GM21515 (cell line): ENCODE data around the gene SPATA31E1.
"Not testable (repeated sequence)": the region's sequence is repeated elsewhere in the genome, so short reads cannot be mapped to it uniquely, and the experiment has no call there.

ENCODE experiments used
- ATAC-seq: cut with Tn5 transposase; IDR thresholded peaks from one replicate; pipeline ENCODE4 v1.9.1; 2021; ENCODE audit not compliant: unreplicated experiment

SPATA31E1 gene

DNA sequence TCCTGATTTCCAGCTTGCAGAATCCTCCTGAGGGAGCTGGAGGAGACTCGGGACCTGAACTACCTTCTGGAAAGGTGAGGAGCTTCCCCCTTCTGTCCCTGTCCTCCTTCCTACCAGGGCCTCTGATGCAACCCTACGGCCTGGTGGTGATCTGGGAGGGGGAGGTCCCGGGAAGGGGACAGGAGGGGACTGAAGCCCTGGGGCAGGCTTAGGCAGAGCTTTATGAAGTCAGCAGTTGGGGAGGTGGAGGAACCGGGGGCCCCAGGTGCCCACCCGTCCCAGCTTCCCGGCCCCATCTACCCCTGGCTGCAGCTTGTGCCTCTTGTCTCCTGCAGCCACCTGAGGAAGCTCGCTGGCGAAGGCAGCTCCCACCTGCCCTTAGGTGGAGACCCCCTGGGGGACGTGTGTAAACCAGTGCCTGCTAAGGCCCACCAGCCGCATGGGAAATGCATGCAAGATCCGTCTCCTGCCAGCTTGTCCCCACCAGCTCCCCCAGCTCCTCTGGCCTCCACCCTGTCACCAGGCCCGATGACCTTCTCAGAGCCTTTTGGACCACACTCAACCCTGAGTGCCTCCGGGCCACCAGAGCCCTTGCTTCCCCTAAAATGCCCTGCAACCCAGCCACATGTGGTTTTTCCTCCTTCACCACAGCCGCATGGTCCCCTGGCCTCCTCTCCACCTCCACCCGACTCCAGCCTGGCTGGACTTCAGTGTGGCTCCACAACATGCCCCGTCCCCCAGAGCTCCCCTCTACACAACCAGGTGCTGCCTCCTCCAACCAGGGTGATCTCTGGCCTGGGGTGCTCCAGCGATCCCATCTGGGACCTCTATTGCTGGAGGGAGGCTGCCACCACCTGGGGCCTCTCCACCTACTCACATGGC lies 2.1 kb downstream of the SPATA31E1 start:
- ATAC-seq: no peak

DNA sequence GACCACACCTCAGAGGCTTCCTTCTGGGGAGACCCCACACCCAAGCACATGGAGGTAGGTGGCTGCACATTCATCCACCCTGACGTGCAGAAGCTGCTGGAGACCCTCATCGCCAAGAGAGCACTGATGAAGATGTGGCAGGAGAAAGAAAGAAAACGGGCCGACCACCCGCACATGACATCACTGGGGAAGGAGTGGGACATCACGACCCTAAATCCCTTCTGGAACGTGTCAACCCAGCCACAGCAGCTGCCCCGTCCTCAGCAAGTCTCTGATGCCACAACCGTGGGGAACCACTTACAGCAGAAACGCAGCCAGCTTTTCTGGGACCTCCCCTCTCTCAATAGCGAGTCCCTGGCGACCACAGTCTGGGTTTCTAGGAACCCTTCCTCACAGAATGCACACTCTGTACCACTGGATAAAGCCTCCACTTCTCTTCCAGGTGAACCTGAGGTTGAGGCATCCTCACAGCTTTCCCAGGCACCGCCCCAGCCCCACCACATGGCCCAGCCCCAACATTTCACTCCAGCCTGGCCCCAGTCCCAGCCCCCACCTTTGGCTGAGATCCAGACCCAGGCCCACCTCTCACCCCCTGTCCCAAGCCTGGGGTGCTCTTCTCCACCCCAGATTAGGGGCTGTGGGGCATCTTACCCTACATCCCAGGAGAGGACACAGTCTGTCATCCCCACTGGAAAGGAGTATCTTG lies 3.0 kb downstream of the SPATA31E1 start:
- ATAC-seq: no peak

DNA sequence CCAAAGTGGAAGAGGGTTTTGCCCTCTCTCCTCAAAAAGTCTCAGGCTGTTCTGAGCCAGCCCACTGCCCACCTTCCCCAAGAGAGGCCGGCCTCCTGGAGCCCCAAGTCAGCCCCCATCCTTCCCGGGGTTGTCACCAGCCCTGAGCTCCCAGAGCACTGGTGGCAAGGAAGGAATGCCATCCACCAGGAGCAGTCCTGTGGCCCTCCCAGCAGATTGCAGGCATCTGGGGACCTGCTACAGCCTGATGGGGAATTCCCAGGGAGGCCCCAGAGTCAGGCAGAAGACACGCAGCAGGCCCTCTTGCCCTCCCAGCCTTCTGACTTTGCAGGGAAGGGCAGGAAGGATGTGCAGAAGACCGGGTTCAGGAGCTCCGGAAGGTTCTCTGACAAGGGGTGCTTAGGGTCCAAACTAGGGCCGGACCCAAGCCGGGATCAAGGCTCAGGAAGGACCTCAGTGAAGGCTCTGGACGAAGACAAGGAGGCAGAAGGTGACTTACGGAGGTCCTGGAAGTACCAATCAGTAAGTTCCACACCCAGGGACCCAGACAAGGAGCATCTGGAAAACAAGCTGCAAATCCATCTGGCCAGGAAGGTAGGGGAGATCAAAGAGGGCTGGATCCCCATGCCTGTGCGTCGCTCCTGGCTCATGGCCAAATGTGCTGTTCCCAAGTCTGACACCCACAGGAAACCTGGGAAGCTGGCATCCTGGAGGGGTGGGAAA lies 3.7 kb downstream of the SPATA31E1 start:
- no peak for ATAC-seq

- ATAC-seq: no peak
Measured at GRCh38 chr9:87886933-87887505, 4.3 kb downstream of the SPATA31E1 start.

GRCh38 chr9:87887661-87888480 lies 5.2 kb downstream of the SPATA31E1 start:
- no peak for ATAC-seq

DNA sequence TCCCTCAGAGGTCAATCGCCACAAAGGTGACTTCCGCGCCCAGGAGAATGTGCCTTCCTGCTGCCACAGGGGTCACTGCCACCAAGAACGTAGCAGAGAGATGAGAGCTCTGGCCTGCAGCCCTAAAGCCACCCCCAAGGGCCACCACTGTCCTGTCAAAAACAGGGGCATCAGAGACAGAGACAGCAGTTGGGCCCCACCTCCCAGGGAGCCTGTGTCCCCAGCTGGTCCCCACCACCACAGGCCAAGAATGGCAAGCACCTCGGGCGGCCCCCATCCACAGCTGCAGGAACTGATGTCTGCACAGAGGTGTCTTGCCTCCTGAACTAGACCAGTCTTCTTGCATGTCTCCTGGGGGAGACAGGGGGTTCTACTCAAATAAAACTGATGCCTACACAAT lies 5.8 kb downstream of the SPATA31E1 start:
- ATAC-seq: no peak

DNA sequence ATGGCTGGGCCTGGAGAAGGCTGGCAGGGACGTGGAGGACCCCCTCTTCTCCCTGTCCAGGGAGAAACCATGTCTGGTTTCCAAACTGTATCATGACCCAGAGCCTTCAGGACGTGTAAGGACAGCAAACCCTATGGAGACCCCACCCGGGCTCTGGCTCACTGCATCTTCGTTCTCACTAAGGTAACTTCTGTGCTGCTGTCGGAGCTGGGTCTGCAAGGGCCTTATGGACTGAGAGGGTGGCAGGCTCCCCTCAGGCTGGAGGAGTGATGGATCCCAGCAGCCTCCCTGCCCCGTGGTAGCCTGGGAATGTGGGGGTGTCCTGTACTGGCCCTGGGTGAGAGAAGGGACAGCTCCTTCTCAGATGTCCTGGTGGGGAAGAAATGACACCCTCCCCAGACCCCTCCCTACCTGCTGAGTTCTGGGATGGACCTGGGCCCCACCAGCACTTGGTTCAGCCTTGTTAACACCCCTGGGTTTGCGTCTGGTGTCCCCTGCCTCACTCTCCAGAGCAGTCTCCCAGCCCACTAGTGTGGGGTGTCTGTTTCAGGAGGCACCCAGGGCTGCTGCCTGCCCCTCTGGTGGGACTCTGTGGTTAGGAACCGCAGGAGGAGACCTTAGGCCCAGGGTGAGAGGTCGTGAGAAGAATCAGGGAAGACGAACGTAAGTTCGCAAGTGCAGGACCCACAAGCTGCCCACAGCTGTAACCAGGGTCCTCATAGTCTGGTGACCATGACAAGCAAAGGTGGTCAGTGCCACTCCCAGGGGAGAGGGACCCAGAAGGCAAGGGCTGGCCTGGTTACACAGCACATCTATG lies 6.6 kb downstream of the SPATA31E1 start:
- no peak for ATAC-seq

GRCh38 chr9:87889882-87890252 lies 7.2 kb downstream of the SPATA31E1 start:
- ATAC-seq: no peak

- no peak for ATAC-seq
Measured at GRCh38 chr9:87890837-87891236, 8.2 kb downstream of the SPATA31E1 start.

GRCh38 chr9:87891754-87892153 lies 9.1 kb downstream of the SPATA31E1 start:
- ATAC-seq: no peak

GRCh38 chr9:87892956-87893355 lies 10.3 kb downstream of the SPATA31E1 start:
- ATAC-seq: no peak

GRCh38 chr9:87894998-87895625 lies 12.4 kb downstream of the SPATA31E1 start:
- no peak for ATAC-seq

- ATAC-seq: no peak
Measured at GRCh38 chr9:87896891-87897290, 14.2 kb downstream of the SPATA31E1 start.

DNA sequence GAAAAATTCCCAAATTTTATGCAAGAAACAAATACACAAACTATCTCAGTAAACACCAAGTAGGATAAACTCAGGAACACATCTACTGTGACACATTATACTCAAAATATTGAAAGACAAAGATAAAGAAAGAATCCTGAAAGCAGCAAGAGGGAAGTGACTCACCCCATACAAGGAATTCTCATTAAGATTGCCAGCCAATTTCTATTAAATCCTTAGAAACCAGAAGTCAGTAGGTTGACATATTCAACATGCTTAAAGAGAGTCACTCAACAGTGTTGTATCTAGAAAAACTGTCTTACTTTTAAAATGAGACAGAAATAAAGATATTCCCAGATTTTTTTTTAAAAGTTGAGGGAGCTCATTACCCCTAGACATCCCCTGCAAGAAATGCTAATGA lies 15.5 kb downstream of the SPATA31E1 start:
- no peak for ATAC-seq

GRCh38 chr9:87902371-87902770 lies 19.7 kb downstream of the SPATA31E1 start:
- ATAC-seq: not testable (repeated sequence)

DNA sequence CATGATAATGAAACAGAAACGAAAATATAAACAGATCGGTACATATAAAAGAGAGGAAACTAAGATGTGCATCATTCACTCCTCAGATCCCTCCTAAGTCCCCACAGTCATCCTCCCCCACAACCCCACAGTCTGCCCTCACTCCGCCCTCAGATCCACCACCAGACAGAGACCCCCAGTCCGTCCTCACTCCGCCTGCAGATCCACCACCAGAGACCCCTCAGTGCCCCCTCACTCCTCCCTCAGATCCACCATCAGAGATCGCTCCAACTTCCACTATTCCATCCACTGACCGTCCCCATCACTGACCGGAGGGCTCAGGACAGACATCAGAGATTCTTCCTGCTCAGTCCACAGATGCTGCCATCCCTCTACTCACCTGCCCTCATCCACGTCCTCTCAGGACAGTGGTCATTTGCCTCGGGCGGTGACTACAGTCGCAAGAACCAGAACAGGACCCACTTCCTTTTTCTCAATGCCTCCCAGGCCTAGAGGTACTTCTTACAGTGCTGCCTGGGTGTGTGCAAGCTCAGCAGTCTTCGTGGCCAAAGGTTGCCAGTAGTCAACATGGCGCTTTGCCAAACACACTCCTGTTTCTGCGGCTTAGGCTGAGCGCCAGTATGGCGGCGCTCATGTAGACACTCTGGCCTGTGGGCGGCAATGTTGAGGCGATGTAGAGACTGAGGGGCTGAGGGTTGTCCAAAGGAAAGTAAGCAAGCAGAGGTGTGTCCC lies 26.8 kb downstream of the SPATA31E1 start:
- no peak for ATAC-seq

DNA sequence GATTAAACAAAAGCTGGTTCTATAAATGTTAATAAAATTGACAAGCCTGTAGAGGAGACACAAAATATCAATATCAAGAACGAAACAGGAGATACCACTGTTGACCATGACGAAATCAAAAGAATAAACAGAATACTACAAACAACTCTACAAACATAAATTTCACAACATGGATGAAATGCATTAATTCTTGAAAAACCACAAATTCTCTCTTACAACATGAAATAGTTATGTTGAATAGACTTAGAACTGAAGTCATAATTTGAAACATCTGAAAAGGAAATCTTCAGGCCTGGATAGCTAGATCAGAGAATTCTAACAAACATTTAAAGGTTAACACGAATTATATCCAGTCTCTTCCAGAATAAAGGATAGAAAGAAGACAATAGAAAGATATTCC lies 28.1 kb downstream of the SPATA31E1 start:
- no peak for ATAC-seq

- not testable (repeated sequence) for ATAC-seq
Measured at GRCh38 chr9:87917662-87918061, 35.0 kb downstream of the SPATA31E1 start, which contains the start of gene SPATA31C1. TSS of gene SPATA31C1 (plus strand) at chr9:87917962.
